Activated naive CD8-positive, alpha-beta T cell (primary cell): Measurements from ENCODE around the gene IFNK.

Experiments
- H3K27ac Mint-ChIP-seq: one replicate; pipeline ENCODE4 v1.8.0; 2021; ENCODE audit warnings: mixed read lengths
- H3K27me3 Mint-ChIP-seq: one replicate; pipeline ENCODE4 v1.8.0; 2021; ENCODE audit warnings: mixed read lengths
- H3K36me3 Mint-ChIP-seq: one replicate; pipeline ENCODE4 v1.8.0; 2021; ENCODE audit warnings: mixed read lengths
- H3K4me1 Mint-ChIP-seq: one replicate; pipeline ENCODE4 v1.8.0; 2021; ENCODE audit warnings: low read depth, mixed read lengths
- H3K4me3 Mint-ChIP-seq: one replicate; pipeline ENCODE4 v1.8.0; 2021; ENCODE audit warnings: mild to moderate bottlenecking, mixed read lengths
- H3K9me3 Mint-ChIP-seq: one replicate; pipeline ENCODE4 v1.8.0; 2021; ENCODE audit warnings: low read depth, mixed read lengths

Gene IFNK

GRCh38 chr9:27539479-27540441, 15.7 kb downstream of the IFNK start:
- H3K27me3 Mint-ChIP-seq, result no peaks in the 10 kb centered on the region
- no peak overlapping the region for H3K27ac Mint-ChIP-seq
- H3K4me3 Mint-ChIP-seq, result no peak overlapping the region
- H3K9me3 Mint-ChIP-seq, result no peaks in the 10 kb centered on the region
- H3K4me1 Mint-ChIP-seq, result no peaks in the 10 kb centered on the region
- H3K36me3 Mint-ChIP-seq, result peaks cover 10% of the 10 kb centered on the region

GRCh38 chr9:27540502-27540901, 16.4 kb downstream of the IFNK start:
- Mint-ChIP-seq H3K4me3 (no peak overlapping the region), H3K36me3 (peaks cover 8% of the 10 kb centered on the region), H3K27me3 (no peaks in the 10 kb centered on the region), H3K4me1 (no peaks in the 10 kb centered on the region), H3K27ac (no peak overlapping the region), H3K9me3 (no peaks in the 10 kb centered on the region)

GRCh38 chr9:27541740-27542139, 17.6 kb downstream of the IFNK start:
- Mint-ChIP-seq H3K4me3 (no peak overlapping the region), H3K27me3 (no peaks in the 10 kb centered on the region), H3K4me1 (no peaks in the 10 kb centered on the region), H3K27ac (no peak overlapping the region), H3K9me3 (no peaks in the 10 kb centered on the region), H3K36me3 (peaks cover 8% of the 10 kb centered on the region)

- no peaks in the 10 kb centered on the region for H3K27me3 Mint-ChIP-seq
- no peak overlapping the region for H3K27ac Mint-ChIP-seq
- H3K4me1 Mint-ChIP-seq, result no peaks in the 10 kb centered on the region
- H3K9me3 Mint-ChIP-seq, result no peaks in the 10 kb centered on the region
- H3K4me3 Mint-ChIP-seq, result no peak overlapping the region
- peaks cover 8% of the 10 kb centered on the region for H3K36me3 Mint-ChIP-seq
These were observed 18.4 kb downstream of the IFNK start for GRCh38 chr9:27542508-27542907.

- H3K27me3 Mint-ChIP-seq, result no peaks in the 10 kb centered on the region
- H3K4me1 Mint-ChIP-seq, result no peaks in the 10 kb centered on the region
- H3K4me3 Mint-ChIP-seq, result no peak overlapping the region
- H3K36me3 Mint-ChIP-seq, result peaks cover 6% of the 10 kb centered on the region
- no peaks in the 10 kb centered on the region for H3K9me3 Mint-ChIP-seq
- no peak overlapping the region for H3K27ac Mint-ChIP-seq
These were observed 21.4 kb downstream of the IFNK start for GRCh38 chr9:27545471-27545870.

- Mint-ChIP-seq H3K27me3 (no peaks in the 10 kb centered on the region), H3K36me3 (peaks cover 11% of the 10 kb centered on the region), H3K9me3 (no peaks in the 10 kb centered on the region), H3K27ac (no peak overlapping the region), H3K4me1 (no peaks in the 10 kb centered on the region), H3K4me3 (no peak overlapping the region)
These were observed 24.1 kb downstream of the IFNK start for GRCh38 chr9:27548055-27548741.

- H3K4me3 Mint-ChIP-seq, result no peak overlapping the region
- no peaks in the 10 kb centered on the region for H3K27me3 Mint-ChIP-seq
- H3K9me3 Mint-ChIP-seq, result no peaks in the 10 kb centered on the region
- H3K36me3 Mint-ChIP-seq, result peaks cover 20% of the 10 kb centered on the region
- H3K27ac Mint-ChIP-seq, result no peak overlapping the region
- no peaks in the 10 kb centered on the region for H3K4me1 Mint-ChIP-seq
These were observed 25.2 kb downstream of the IFNK start for GRCh38 chr9:27549196-27549755.

- Mint-ChIP-seq H3K36me3 (peaks cover 24% of the 10 kb centered on the region), H3K4me1 (no peaks in the 10 kb centered on the region), H3K27ac (no peak overlapping the region), H3K4me3 (no peak overlapping the region), H3K9me3 (no peaks in the 10 kb centered on the region), H3K27me3 (no peaks in the 10 kb centered on the region)
These were observed 30.6 kb downstream of the IFNK start for GRCh38 chr9:27554712-27555111.

GRCh38 chr9:27556470-27556869, 32.4 kb downstream of the IFNK start:
- Mint-ChIP-seq H3K27me3 (no peaks in the 10 kb centered on the region), H3K4me3 (no peak overlapping the region), H3K4me1 (no peaks in the 10 kb centered on the region), H3K27ac (no peak overlapping the region), H3K36me3 (peaks cover 23% of the 10 kb centered on the region), H3K9me3 (no peaks in the 10 kb centered on the region)

- peaks cover 19% of the 10 kb centered on the region for H3K36me3 Mint-ChIP-seq
- no peaks in the 10 kb centered on the region for H3K9me3 Mint-ChIP-seq
- H3K27ac Mint-ChIP-seq, result no peak overlapping the region
- H3K4me1 Mint-ChIP-seq, result no peaks in the 10 kb centered on the region
- no peak overlapping the region for H3K4me3 Mint-ChIP-seq
- H3K27me3 Mint-ChIP-seq, result no peaks in the 10 kb centered on the region
These were observed 34.2 kb downstream of the IFNK start for GRCh38 chr9:27558307-27558706.

GRCh38 chr9:27560457-27560856, 36.4 kb downstream of the IFNK start:
- H3K27ac Mint-ChIP-seq, result no peak overlapping the region
- H3K36me3 Mint-ChIP-seq, result peaks cover 7% of the 10 kb centered on the region

GRCh38 chr9:27561685-27562084, 37.6 kb downstream of the IFNK start:
- no peak overlapping the region for H3K27ac Mint-ChIP-seq
- no peaks in the 10 kb centered on the region for H3K27me3 Mint-ChIP-seq

More at GRCh38 chr9:27560457-27560856, 36.4 kb downstream of the IFNK start:
- H3K27me3 Mint-ChIP-seq, result no peaks in the 10 kb centered on the region
- H3K4me3 Mint-ChIP-seq, result no peak overlapping the region
- H3K9me3 Mint-ChIP-seq, result no peaks in the 10 kb centered on the region
- H3K4me1 Mint-ChIP-seq, result peaks cover 17% of the 10 kb centered on the region

GRCh38 chr9:27563738-27564430, 39.8 kb downstream of the IFNK start:
- Mint-ChIP-seq H3K9me3 (no peaks in the 10 kb centered on the region), H3K4me3 (no peak overlapping the region), H3K27me3 (no peaks in the 10 kb centered on the region), H3K4me1 (peaks cover 31% of the 10 kb centered on the region), H3K36me3 (peaks cover 13% of the 10 kb centered on the region), H3K27ac (peak overlapping the region; percentile 65)

More at GRCh38 chr9:27561685-27562084, 37.6 kb downstream of the IFNK start:
- Mint-ChIP-seq H3K9me3 (no peaks in the 10 kb centered on the region), H3K36me3 (peaks cover 9% of the 10 kb centered on the region), H3K4me3 (no peak overlapping the region), H3K4me1 (peaks cover 21% of the 10 kb centered on the region)

GRCh38 chr9:27564670-27565069, 40.6 kb downstream of the IFNK start:
- Mint-ChIP-seq H3K4me3 (no peak overlapping the region), H3K9me3 (no peaks in the 10 kb centered on the region), H3K27me3 (no peaks in the 10 kb centered on the region), H3K4me1 (peaks cover 31% of the 10 kb centered on the region), H3K36me3 (peaks cover 11% of the 10 kb centered on the region), H3K27ac (peak overlapping the region; percentile 55)
